IMR-90 (cell line): ENCODE data around the gene CALM1. TPM values are rescaled to one million over a fixed set of nuclear protein-coding genes. Genes with fewer than 3 reads are reported as not detected.
"Not testable (repeated sequence)": the region's sequence is repeated elsewhere in the genome, so short reads cannot be mapped to it uniquely, and the experiment has no call there.

Experiments used
- ATAC-seq: fragments of 200-7000 bp; cut with Tn5 transposase; 2 replicates; pipeline ENCODE4 v1.9.1; 2020; ENCODE audit warnings: low read depth, mild to moderate bottlenecking, moderate library complexity
- BruUV-seq: library from RNA; stranded (reverse); fragments of 400-500 nt; replicated peaks from 2 replicates; lab custom pipeline; 2021; lab: Mats Ljungman, UMichigan
- CTCF ChIA-PET: fragments of 300-600 bp; formaldehyde crosslinking; extraction: SDS; loops from one replicate; lab custom pipeline; 2021; ENCODE audit warnings: antibody characterized with exemption; lab: Yijun Ruan, JAX
- POLR2A ChIA-PET: fragments of 300-600 bp; sonication (Branson Sonifier 250); formaldehyde crosslinking; loops from one replicate; lab custom pipeline; 2022; ENCODE audit warnings: antibody characterized with exemption; ENCODE audit not compliant: unreplicated experiment; lab: Charles Lee
- DNase-seq: peaks from one replicate; pipeline ENCODE4 v3.0.0; 2013
- H2AFZ ChIP-seq: replicated peaks from 2 replicates; pipeline ENCODE3; 2013; ENCODE audit warnings: low read length, mild to moderate bottlenecking; ENCODE audit not compliant: poor library complexity
- H2AK5ac ChIP-seq: 2 replicates; pipeline ENCODE4 v1.6.1; 2013; ENCODE audit warnings: low read depth, low read length, inconsistent platforms
- H2AK9ac ChIP-seq: replicated peaks from 2 replicates; pipeline ENCODE3; 2013; ENCODE audit warnings: mild to moderate bottlenecking, low read depth, low read length, moderate library complexity; ENCODE audit not compliant: poor library complexity
- H2BK120ac ChIP-seq: 2 replicates; pipeline ENCODE4 v1.6.1; 2013; ENCODE audit warnings: low read depth, low read length, inconsistent platforms
- H2BK15ac ChIP-seq: 3 replicates; pipeline ENCODE4 v1.6.1; 2013; ENCODE audit warnings: low read depth, low read length, inconsistent platforms
- H2BK20ac ChIP-seq: 2 replicates; pipeline ENCODE4 v1.6.1; 2013; ENCODE audit warnings: low read depth, mild to moderate bottlenecking, inconsistent platforms, low read length, moderate library complexity
- H2BK5ac ChIP-seq: 2 replicates; pipeline ENCODE4 v1.6.1; 2013; ENCODE audit warnings: mild to moderate bottlenecking, low read depth, low read length, inconsistent platforms; ENCODE audit not compliant: poor library complexity, severe bottlenecking
- H3K14ac ChIP-seq: replicated peaks from 2 replicates; pipeline ENCODE4 v1.6.1; 2013; ENCODE audit warnings: low read depth, low read length, inconsistent platforms
- H3K18ac ChIP-seq: 2 replicates; pipeline ENCODE4 v1.6.1; 2013; ENCODE audit warnings: low read depth, low read length, control low read depth
- H3K23ac ChIP-seq: 2 replicates; pipeline ENCODE4 v1.6.1; 2013; ENCODE audit warnings: low read depth, low read length, inconsistent platforms
- H3K27ac ChIP-seq: 2 replicates; pipeline ENCODE4 v1.5.1; 2013; ENCODE audit warnings: mild to moderate bottlenecking, control low read depth, low read length; ENCODE audit not compliant: insufficient read depth
- H3K27me3 ChIP-seq: 2 replicates; pipeline ENCODE4 v1.6.1; 2013; ENCODE audit warnings: low read length; ENCODE audit not compliant: control insufficient read depth, insufficient read depth
- H3K36me3 ChIP-seq: 2 replicates; pipeline ENCODE4 v1.6.1; 2013; ENCODE audit warnings: low read length, mixed read lengths; ENCODE audit not compliant: control insufficient read depth, insufficient read depth
- H3K4ac ChIP-seq: 2 replicates; pipeline ENCODE4 v1.6.1; 2013; ENCODE audit warnings: low read depth, low read length, inconsistent platforms
- H3K4me1 ChIP-seq: 2 replicates; pipeline ENCODE4 v1.6.1; 2013; ENCODE audit warnings: low read length, mixed read lengths; ENCODE audit not compliant: control insufficient read depth, insufficient read depth
- H3K4me2 ChIP-seq: 2 replicates; pipeline ENCODE4 v1.6.1; 2013; ENCODE audit warnings: low read depth, mild to moderate bottlenecking, control low read depth, low read length, moderate library complexity
- H3K4me3 ChIP-seq: 2 replicates; pipeline ENCODE4 v1.5.1; 2013; ENCODE audit warnings: low read depth, mild to moderate bottlenecking, control low read depth, low read length, moderate library complexity; ENCODE audit not compliant: insufficient read depth
- H3K56ac ChIP-seq: 2 replicates; pipeline ENCODE4 v1.6.1; 2013; ENCODE audit warnings: low read length, inconsistent platforms; ENCODE audit not compliant: insufficient read depth; ENCODE audit errors: extremely low read depth
- H3K79me1 ChIP-seq, 2 experiments: 2 replicates each; pipeline ENCODE4 v1.6.1; 2013; ENCODE audit warnings: low read length in 2 of 2, inconsistent platforms in 1 of 2, low read depth in 1 of 2
- H3K9ac ChIP-seq: 2 replicates; pipeline ENCODE4 v1.6.1; 2013; ENCODE audit warnings: low read depth, low read length, control low read depth
- H3K9me1 ChIP-seq: 2 replicates; pipeline ENCODE4 v1.6.1; 2013; ENCODE audit warnings: low read length, inconsistent platforms; ENCODE audit not compliant: insufficient read depth
- H3K9me3 ChIP-seq: 2 replicates; pipeline ENCODE4 v1.6.1; 2013; ENCODE audit warnings: low read length; ENCODE audit not compliant: control insufficient read depth, insufficient read depth
- H4K20me1 ChIP-seq: 2 replicates; pipeline ENCODE4 v1.6.1; 2013; ENCODE audit warnings: low read length, inconsistent platforms; ENCODE audit not compliant: insufficient read depth
- H4K5ac ChIP-seq: 2 replicates; pipeline ENCODE4 v1.6.1; 2013; ENCODE audit warnings: mild to moderate bottlenecking, low read depth, low read length, control low read depth
- H4K8ac ChIP-seq, 2 experiments: 2 replicates each; pipeline ENCODE4 v1.6.1; 2013; ENCODE audit warnings: low read depth in 2 of 2, low read length in 2 of 2, control low read depth in 1 of 2, inconsistent platforms in 1 of 2
- H4K91ac ChIP-seq: 2 replicates; pipeline ENCODE4 v1.6.1; 2013; ENCODE audit warnings: low read depth, low read length, inconsistent platforms; ENCODE audit not compliant: insufficient read depth
- WGBS, 2 experiments: methylation state at CpG; one replicate each; pipeline versions ENCODE4 v1.1.5 to v1.1.7; 2013; ENCODE audit warnings: missing lambda C conversion rate in 2 of 2; ENCODE audit not compliant: insufficient read length in 1 of 2; ENCODE audit errors: extremely low coverage in 2 of 2; 5-methylcytosine and 5-hydroxymethylcytosine counted together
- dilution Hi-C: fragments of 300-500 bp; cut with HindIII; formaldehyde crosslinking; loops from one replicate; pipeline ENCODE4 v1.14.3; 2018; ENCODE audit warnings: low sequenced_read_pairs; ENCODE audit not compliant: unreplicated experiment
- in situ Hi-C: fragments of 300-500 bp; cut with MboI; formaldehyde crosslinking; loops from 3 replicates; pipeline ENCODE4 v1.14.3; 2019; ENCODE audit warnings: low sequenced_read_pairs, inconsistent platforms, mixed read lengths
- intact Hi-C: fragments of 100-400 bp; cut with micrococcal nuclease; formaldehyde crosslinking; loops from 2 replicates; pipeline ENCODE4 v1.10.0; 2022
- polyA plus RNA-seq, 3 experiments: library from polyadenylated mRNA; depleted of rRNA; stranded (reverse); fragments of >200 nt; gene quantifications; 2 replicates each; pipeline ENCODE4 v1.2.3, GENCODE V29; 2012; ENCODE audit warnings: low replicate concordance in 1 of 3
- total RNA-seq: library from RNA; depleted of rRNA; stranded (reverse); fragments of >200 nt; gene quantifications from 2 replicates; pipeline ENCODE4 v1.2.3, GENCODE V29; 2012

Gene CALM1
- total and polyA plus RNA-seq, 2 of the 4 experiments (the other 2 are of a cell fraction), result 72.9 to 188 TPM

GRCh38 chr14:90394782-90395181 lies 2.0 kb upstream of the CALM1 start:
- H3K27me3 ChIP-seq, H3K4me3 ChIP-seq, ATAC-seq, H4K8ac ChIP-seq, H3K36me3 ChIP-seq, BruUV-seq, H3K4me1 ChIP-seq, CTCF ChIA-PET, H2AK9ac ChIP-seq, H2BK20ac ChIP-seq, H3K27ac ChIP-seq, H4K91ac ChIP-seq, H2BK120ac ChIP-seq, H3K23ac ChIP-seq, H3K4me2 ChIP-seq, H3K9me3 ChIP-seq, H2BK15ac ChIP-seq, H3K9me1 ChIP-seq, H3K56ac ChIP-seq, H3K18ac ChIP-seq, H2AFZ ChIP-seq, DNase-seq, H2AK5ac ChIP-seq, dilution Hi-C loops, H4K5ac ChIP-seq, H3K14ac ChIP-seq, H2BK5ac ChIP-seq, H3K9ac ChIP-seq, H3K4ac ChIP-seq, POLR2A ChIA-PET: not testable (repeated sequence)
- intact Hi-C loops (loop anchor here (5.0 kb wide), 1 partner anchor 107 kb away; no protein-coding TSS in a partner anchor), in situ Hi-C loops (loop anchor here (25.0 kb wide), 1 partner anchor 768 kb away; no protein-coding TSS in a partner anchor)
- Histone ChIP-seq H4K20me1 (peaks cover 21% of the 10 kb centered on the region), H3K79me1 (peaks cover 0 to 18% of the 10 kb centered on the region in 2 experiments; a peak in 2 of 4 replicates)
- no CpG with 5 or more reads among the region's 8 CpGs for WGBS, 2 experiments
